GM21786 (cell line): Measurements from ENCODE around the gene VPS8.

Experiments used
- ATAC-seq: cut with Tn5 transposase; IDR thresholded peaks from one replicate; pipeline ENCODE4 v1.9.1; 2021; ENCODE audit not compliant: unreplicated experiment

The VPS8 gene

DNA sequence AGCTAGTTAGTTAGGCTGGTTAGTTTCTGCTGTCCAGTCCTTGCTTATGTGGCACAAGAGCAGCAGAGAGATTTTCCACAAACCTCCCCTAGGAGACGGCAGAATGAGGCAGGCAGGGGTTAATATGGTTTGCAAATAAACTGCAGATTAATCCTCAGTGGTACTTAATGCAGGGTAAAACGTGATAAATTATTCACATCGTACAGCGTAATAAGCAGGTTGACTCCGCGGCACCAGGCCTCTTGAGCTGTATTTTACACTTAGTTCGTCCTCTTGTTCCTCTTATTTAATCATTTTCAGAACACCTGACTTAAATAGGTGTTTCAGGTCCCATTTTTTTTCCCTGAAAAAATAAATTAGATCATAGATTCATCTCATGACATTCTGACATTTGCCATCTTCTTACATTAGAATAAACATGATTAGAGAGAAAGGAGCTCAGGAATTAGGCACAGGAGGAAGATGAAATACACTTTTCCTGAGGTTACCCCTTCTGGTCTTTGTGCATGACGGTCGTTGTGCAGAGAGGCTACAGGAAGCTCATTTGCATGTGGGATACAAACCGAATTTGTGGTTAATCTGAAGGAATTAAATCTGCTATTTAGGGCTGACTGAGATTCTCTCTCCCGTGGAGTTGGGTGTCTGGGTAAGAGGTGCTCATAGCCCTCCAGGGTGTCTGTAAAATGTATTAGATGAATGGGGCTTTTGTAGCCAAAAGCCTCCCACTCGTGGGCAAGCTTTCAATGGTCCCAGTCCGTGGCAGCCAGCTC is 27.1 kb upstream of the VPS8 start:
- no peak for ATAC-seq

DNA sequence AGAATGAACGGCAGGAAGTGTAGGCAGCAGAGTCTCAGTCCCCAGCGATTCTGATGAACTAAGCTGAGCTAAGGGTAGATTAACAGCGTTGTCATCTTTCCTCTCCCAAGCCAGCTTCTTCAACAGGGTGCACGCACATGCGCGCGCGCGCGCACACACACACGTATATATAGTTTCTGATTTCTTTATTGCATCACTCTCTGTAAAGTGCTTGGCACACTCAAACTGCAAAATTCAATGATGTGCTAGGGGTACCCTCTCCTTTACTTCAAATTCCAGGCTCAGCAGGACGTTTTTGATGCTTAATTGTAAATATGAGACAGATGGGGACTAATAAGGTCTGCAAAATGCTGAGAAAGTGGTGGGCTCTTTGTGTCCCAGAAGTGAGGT is 26.1 kb upstream of the VPS8 start:
- no peak for ATAC-seq

DNA sequence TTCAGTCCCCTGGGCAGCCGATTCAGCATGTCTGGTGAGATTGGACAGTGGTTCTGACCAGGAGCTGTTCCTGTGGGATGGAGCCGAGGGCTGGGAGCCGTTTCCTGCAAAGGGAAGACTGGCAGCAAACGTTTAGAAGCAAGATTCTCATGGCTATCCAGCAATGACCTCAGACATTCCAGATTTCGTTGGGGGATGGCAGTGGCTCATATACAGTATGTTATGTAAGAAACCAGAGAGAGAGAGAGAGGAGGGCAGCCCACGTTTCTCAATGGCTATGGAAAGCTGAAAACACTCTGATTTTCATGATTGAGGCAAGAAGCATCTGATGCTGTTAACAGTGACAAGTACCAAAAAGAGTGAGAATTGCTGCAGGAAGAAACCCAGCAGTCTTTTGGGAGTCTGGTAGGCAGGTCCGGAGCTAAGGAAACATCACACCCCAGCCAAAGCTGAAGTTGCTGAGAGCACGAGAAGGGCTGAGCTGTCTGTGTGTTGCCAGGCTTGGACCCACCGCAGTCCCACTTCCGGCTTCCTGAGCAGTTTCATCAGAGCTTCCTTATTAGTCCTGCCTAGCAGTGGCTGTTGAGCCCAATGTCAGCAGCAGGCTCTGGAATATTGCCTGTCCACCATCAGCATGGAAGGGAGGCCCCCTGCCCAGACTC is 25.6 kb upstream of the VPS8 start:
- no peak for ATAC-seq

DNA sequence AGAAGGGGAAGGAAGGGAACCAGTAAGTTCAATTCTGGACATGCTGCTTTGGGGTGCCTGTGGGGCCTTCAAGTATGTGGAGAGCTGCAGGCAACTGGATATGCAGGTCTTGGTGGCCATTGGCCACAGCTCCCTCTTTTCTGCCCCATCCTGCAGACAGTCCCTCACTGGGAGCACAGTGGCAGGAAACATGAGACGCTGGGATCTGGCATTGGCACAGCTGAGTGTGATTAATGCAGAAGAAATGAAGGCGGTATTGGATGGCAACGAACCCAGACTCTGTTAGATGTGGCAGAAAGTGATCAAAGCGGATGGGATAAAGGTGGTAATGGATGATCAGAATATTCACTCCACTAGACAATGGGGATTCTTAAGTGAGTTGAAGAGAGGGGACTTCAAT is 23.2 kb upstream of the VPS8 start:
- ATAC-seq: no peak

DNA sequence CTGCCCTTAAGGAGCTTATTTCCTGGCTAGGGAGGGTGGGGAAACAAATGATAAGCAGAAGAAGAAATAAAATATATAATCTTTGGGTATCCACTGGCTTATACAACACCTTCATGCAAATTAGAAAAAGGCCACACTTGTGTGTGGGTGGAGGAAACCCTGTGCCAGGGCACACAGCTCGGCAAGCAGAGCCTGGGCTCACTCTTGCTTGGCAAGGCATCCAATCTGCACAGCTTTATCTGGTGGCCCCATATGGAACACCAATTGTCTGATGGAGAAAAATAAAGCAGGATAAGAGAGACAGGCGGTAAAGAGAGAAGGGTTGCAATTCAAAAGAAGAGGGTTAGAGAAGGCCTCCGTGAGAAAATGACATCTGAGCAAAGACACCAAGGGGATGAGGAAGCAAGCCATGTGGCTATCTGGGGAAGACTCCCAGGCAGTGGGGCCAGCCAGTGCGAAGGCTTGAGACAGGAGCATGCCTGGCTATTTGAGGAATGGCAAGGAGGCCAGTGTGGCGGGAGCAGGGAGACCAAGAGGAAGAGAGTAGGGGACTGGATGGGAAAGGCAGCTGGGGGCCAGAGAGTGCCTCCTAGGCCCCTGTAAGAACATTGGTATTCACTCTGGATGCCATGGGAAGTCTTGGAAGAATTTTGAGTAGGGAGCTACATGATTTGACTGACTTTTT is 22.5 kb upstream of the VPS8 start:
- ATAC-seq: no peak

DNA sequence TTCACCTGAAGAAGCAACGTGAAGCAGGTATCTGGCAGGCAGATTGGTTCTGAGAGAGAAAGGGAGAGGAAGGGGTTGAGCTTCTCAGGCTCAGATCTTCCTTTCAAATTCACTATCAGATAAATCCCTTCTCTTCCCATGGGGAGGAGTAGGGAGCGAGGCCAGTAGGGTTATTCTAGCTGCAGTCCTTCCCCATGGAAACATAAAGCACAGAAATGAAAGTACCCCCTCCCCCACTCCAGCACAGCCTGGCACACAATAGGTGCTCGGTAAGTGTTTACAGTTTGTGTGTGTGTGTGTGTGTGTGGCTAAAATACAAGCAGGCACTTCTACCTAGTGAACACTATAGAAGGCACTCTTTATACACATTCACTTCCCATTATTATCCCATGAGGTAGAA is 20.8 kb upstream of the VPS8 start:
- ATAC-seq: no peak

DNA sequence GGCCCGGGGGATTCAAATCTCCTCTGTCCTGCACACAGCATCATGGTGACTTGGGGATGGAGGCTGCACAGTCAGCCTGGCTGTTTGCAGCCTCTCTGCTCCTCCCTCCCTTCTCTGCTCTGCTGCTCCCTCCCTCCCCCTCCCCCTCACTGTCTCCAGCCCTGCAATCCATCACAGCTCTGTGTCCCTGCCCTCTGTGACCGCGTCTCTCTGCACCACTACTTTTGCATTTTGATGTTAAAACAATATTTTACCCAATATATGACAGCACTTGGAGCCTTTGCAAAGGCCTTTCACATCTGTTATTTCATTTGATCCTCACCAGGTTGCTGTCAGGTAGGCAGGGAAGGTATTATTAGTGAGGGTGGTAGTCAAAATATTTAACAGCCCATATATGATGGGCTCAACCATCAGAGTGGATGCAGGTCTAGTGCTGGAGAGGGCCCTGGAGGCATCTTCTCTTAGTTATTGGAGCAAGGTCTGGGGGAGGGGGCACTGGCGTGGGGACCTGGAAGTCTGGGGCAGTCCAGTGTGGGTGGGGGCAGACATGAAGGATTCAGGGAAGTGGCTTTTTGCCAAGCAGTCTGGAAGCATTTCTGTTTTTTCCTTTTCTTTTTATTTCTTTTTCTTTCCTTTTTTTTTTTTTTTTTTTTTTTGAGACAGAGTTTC is 16.3 kb upstream of the VPS8 start:
- ATAC-seq: no peak

DNA sequence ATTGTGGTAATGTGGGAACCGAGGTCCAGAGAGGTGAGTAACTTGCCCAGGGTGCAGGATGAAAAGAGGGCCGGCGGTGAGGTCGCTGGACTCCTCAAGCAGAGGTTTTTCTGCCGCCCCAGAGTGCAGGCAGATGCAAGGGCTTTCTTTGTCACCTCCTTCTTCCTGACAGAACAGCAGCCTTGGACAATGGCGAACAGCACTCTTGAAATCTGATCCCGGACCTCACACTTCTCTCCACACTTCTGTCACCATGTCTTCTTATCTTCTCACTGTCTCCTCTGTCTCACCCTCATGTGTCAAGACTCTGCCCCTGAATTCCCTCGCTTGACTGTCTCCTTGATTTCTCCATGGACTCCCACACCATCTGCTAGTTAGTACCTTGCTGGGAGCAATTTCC is 15.4 kb upstream of the VPS8 start:
- ATAC-seq: no peak

DNA sequence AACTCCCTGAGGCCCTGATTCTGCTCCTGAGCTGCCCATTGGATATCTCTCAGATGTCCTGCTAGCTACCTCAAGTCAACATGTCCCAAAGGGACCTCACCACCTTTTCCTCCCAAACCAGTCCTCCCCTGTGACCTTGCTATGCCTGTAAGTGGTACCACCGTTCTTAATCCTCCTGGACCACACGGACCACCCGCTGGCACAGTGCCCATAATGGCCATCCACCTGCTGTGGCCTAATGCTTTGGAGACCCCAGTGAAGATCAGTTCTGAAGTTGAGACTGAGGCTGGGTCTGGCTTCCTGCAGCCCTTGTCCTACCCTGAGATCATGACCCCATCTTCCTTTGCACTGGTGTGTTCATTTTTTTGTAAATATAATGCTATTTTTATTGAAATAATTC is 15.0 kb upstream of the VPS8 start:
- ATAC-seq: no peak

DNA sequence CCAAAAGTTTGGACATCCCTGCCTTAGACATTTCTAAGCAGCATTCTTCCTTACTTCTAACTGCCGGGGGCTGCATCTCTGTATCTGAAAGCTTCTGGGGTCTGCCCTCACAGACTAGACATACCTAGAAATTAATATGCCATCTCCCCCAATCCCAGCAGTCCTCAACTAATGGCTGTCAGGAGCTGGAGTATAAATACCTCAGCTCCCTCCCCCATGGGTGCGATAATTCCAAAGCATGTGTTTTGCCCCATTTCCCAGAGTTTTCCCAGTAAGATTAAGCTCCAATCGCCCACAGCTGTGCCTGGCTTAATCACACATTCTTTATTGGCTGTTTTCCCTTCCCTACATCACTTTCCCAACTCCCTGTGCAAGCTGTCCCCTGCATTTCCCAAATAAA is 13.8 kb upstream of the VPS8 start:
- ATAC-seq: no peak

DNA sequence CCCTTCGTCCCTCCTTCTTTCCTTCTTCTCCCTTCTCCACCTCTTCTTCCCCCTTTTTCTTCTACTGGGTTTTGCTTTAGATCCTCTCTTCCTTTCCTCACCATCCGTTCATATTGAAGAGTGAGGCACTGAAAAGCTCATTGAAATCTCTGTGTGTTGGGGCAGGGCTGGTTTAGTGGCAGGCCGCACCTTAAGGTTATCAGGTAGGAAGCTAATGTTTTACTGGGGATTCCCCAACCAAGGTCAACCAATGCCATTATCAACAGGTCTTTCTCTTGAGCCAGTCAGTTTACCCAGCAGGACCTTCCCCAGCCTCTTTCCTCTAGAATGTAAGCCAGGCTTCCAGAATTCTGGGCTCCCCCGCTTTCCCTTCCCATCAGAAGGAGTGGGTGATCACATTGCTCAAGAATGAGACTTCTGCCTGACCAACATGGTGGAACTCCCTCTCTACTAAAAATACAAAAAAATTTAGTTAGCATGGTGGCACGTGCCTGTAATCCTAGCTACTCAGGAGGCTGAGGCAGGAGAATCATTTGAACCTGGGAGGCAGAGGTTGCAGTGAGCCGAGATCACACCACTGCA is 11.5 kb upstream of the VPS8 start:
- ATAC-seq: no peak

DNA sequence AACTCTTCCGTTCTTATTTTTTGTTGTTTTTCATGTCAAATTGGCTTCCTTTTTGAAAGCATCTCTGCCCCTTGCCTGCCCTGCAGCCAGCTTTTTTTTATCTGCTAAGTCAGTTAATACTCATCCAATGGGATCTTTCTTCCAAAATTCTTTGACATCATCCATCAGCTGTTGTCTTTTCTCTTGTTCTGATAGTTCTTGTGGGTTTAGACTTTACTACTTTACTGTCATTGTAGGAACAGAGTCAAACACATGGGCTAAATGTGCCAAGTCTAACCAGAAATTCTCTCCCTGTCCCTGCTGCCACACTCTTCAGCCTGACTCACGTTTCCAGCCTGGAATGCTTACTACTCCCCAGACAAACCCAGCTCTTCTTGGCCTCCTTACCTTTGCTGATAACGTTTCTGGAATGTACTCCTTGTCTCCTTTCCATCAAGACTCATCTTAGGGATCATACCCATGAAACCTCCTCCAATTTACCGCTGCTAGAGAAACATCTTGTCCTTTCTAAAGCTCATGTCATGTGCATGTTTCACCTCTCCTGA is 10.7 kb upstream of the VPS8 start:
- ATAC-seq: no peak

DNA sequence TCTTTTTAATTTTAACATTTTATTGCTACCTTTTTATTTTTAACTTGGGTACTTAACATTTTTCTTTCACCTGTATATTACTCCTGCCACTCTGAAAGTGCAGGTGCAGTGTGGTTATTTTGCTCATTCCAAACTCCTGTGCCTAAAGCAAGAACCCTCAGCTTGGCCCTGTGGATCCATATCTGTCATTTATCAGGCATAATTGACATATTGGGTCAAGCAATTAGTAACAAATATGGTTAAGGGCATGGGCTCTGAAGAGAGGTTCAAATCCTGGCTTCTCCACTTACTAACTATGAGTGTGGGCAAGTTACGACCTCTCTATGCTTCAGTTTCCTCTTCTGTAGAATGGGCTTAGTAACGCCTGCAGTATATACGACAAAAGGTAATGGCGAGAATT is 9.8 kb upstream of the VPS8 start:
- ATAC-seq: no peak

DNA sequence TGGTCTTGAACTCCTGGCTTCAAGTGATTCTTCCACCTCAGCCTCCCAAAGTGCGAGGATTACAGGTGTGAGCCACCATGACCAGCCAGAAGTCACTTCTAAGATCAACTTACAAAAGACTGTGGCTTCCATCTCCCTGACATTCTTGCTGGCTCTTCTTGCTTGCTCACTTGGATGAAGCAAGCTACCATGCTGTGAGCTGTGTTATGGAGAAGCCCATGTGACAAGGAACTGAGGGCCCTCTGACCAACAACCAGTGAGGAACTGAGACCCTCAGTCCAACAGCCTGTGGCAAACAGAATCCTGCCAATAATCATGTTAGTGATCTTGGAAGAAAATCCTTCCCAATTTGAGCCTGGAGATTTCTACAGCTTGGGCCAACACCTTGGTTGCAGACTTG is 7.2 kb upstream of the VPS8 start:
- no peak for ATAC-seq

DNA sequence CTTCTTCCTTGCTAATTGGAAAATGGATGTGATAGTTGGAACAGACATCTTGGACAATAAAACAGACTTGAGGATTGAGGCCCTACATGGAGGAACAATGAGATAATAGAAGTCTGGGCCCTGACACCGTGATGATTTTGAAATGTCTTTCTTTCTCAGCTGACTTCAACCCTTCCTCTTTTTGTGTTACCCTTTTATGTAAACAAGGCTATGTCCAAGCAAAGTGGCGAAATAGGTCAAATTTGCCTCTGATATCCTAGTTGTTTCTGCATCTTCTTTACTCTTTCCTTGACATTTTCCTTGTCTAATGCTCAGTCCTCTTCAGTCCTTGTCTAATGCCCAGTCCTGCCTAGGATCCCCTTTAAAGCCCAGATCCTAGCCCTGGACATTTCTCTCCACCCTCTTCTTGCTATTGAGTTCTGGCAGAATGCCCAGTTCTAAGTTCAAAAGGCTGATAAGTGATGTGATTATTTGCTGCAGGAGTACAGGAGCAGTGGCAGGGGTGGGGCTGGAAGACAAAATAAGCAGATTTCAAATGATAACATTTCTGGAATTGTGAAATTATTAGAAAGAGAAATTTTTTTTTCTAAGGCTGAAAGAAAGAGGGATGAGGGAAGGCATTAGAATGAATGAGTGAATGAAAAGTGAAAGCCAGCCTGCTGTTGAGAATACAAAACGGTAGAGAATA is 6.5 kb upstream of the VPS8 start:
- ATAC-seq: no peak

DNA sequence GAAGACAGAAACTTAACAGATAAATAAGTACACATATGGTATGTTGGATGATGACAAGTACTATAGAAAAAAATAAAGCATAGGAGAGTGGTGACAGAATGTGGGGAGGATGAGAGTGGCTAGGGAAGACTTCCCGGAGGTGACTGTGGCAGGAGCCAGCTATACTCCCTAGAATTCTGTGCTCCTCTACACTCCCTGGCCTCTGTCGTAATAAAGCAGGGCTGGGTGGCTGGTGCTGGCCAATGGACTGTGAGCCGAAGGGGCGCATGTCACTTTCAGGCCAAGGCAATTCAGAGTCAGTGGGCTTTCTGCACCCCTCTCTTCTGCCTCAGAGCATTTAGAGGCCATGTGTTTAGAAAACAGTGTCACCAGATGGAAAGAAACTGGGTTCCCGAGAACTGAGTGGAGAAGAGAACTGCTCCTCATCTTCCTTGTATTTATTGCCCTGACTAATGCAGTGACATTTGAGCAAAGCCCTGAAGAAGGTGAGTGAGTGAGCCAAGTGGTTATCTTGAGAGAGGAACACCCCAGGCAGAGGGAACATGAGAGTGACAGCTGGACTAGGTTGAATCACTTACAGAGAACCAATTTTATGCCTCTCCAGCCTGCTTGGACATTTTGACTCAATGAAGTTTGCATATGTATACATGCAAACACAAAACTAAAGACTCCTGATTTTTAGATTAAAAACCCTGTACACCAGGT is 5.2 kb upstream of the VPS8 start:
- ATAC-seq: no peak

DNA sequence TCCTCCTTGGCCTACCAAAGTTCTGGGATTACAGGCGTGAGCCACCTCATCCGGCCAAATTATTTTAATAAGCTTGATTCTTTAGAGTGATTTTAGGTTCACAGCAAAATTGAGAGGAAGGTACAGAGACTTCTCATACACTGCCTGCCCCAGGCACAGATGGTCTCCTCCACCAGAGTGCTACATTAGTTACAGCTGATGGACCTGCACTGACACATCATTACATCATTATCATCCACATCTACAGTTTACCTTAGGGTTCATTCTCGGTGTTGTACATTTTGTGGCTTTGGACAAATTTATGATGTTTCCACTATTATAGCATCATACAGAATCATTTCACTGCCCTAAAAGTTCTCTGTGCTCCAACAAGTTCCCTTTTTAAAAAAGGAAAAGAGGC is 4.4 kb upstream of the VPS8 start:
- ATAC-seq: no peak

DNA sequence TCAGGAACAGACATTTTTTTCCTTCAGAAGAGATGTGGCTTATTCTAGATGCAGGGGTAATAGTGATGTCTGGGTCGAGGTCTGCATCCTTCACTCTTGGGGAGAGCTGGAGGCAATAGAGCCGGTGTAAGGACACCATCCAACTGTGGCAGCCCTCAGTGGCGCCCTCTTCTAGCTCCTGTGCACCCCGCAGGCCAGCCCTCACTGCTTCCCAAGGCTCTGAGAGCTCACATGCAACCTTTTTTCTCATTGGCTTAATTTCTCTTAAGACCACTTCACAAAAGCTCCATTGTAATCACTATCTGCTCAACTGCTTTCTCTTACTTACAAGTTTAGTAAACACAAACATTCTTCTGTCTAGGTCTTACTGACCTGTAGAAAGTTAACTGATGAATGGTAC is 3.9 kb upstream of the VPS8 start:
- no peak for ATAC-seq

DNA sequence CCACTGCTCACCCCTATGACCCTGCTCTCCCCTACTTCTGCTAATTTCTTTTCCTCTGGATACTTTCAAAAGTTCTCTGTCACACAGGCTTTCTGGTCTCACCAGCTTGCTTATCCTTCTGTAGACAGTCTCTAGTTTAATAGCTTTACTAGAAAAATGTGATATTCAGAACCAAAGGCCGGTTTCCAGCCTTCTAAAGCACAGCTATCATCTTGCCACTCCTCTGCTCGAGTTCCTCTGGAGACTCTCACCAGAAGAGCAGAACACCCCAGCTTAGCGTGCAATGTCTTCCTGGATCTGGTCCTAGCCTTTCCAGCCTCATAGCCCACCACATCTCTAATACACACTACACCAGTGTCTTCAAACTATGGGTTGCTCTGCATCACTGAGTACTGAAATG is 1.8 kb upstream of the VPS8 start:
- ATAC-seq: no peak

DNA sequence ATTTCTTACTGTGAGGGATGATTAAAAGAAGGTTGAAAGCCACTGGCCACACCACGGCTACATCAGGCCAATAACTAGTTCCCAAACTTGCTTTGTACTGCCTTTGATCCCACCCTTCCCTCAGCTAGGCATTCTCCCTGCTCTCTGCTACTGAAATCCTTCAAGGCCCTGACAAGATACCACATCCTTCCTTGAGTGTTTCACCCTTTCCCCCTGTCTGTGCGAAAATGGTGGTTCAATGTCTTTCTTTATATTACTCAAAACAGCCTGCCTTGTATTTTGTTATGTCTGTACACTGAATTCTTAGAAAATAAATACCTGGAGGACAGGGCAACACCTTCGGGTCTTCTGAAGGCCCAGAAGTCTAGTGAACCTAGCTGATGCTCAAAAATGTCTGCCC is 932 bp upstream of the VPS8 start:
- no peak for ATAC-seq
